Measurements from ENCODE around the gene GALNT5.
A peak's percentile ranks its signal among the peaks of the same experiment; 100 is the strongest.

GALNT5 gene

DNA sequence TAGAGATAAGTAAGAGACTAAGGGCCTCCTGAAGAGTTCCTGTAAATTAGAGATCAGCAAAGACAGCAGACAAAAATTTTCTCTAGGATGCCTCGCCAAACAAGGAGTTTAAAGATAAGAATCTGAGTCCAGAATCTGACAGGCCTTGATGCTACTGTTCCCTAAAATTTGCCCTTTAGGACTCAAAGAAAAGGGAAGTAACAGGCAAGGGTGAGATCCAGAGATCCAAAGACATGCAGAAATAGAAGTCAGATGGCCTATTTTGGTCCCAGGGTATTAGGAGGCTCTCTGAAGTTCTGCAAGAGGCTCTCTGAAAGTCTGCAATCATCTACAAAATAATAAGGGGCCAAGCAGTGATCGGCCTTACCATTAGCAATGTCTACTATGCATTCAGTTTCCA lies 33.0 kb downstream of the GALNT5 start:
- no peak for DNase-seq (ENCODE audit: low spot score)

DNA sequence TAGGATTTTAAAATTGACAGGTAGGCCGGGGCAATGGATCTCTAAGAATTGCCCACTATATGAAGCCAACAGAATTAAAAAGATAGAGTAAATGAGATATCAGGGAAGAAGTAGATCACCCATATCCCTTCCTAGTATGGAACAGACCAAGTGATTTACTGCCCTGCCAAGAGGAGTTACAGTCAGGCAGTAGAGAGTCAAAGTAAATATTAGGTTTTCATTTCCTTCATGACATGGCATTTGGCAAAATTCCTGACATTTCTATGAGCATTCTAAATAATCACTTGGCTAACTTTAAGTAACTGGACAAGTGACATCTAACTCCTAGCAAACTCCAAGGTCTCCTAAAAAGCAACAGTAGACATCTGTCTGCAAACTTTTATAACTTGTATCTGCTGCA lies 33.5 kb downstream of the GALNT5 start:
- DNase-seq (ENCODE audit: low spot score) = no peak

DNA sequence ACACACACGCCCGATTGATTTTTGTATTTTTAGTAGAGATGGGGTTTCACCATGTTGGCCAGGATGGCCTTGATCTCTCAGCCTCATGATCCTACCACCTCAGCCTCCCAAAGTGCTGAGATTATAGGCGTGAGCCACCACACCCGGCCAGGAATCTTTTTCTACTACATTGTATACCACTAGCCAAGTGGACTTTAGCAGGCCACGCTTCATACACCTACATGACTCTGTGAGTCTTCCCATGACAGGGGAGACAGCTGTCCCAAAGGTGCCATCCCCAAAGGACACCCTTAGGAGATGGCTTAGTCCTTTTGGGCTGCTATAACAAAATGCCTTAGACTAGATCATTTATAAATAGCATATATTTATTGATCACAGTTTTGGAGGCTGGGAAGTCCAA lies 35.3 kb downstream of the GALNT5 start:
- no peak for DNase-seq (ENCODE audit: low spot score)

DNA sequence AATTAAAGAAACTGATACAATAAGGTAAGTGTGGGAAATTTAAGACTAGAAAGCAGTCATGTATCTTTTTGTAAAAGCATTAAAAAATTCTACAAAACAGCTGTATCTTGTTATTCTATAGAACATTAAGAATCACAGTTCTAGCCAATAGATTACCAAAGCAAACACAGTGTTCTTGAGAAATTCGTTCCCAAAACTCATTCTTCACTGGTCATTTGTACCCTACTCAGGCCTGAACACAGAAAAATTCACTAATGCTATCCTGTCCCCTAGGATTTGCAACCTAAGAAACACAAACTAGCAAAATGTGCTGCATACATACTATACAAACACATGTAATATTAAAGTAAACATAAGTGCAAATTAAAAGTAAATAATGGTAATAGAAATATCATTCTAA lies 39.0 kb downstream of the GALNT5 start:
- DNase-seq (ENCODE audit: low spot score) = no peak

DNA sequence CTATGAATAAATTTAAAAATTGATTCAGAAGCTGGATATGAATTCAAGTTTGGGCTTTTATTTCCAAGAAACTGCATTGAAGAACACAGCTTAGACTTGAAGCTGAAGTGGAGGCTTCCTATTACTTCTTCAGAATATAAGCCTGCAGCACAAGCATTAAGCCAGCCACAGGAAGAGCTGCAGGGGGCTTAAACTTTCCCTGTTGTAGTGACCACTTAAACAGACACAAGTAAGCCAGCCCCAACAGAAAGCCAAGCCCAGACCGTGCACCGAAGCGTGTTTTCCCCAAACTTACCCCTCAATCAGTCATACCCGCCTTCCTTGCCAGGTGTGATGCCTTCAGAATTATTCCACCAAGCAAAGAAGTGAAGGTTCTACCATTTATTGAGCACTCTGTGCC lies 39.5 kb downstream of the GALNT5 start:
- no peak for DNase-seq (ENCODE audit: low spot score)

DNA sequence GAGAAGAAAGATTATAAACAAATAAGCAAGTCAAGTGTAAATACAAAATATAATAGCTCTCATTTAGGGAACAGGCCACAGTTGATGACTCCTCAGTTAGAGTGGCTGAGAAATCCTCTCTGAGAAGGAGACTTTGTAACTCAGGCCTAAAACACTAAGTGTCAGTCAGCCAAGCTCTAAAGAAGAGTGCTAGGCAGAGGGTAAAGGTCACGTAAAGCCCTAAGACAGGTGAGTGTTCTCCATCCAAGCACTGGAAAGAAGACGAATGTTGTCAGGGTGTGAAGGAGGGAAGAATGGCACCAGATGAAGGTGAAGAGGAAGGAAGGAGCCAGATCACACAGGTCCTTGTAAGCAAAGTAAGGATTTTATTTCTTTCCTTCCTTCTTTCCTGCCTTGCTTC lies 43.8 kb downstream of the GALNT5 start:
- no peak for DNase-seq (ENCODE audit: low spot score)

DNA sequence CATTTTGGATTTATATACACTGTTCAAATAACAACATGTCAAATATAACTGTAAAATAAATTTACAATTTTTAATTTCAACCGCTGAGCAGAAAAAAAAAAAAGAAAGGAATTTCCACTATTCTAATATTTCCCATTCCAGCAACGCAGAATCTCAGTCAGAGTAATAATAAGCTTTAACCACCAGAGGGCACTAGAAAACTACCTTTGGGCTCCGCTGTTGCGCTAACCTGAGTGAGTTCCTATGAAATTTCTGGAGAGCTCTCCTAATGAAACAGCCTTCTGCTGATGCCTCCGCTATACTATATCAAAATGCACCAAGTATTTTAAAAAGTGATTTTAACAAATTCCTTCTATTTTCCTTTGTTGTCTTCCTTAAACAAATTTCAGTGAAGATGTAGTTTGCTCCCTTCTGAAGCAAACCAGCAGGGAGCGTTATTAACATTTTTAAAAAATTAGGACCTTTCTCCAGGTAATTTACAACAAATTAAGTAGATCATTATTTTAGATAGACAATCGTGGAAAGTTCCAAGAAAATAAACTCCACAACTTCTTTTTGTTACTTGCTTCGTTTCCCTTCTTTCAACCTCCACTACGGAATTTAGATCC lies 45.1 kb downstream of the GALNT5 start:
- peak; percentile 76 for DNase-seq (ENCODE audit: low spot score)

DNA sequence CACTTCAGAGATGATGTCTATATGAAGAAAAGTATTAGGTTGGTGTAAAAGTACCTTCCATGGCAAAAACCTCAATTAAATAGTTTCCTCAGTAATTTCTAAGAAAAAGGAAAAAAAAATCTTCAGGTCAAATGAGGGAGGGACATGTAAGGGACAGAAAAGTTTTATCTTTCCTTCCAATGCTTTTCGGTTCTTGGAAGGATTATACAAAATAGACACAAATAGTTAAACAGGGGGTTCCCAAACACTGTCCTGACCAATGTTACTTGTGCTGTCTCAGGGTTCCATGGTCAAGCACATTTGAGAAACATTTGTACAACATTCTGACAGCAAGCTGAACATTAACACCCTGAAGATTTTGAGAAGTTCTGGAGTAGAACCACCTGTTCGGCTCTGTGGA lies 46.1 kb downstream of the GALNT5 start:
- no peak for DNase-seq (ENCODE audit: low spot score)

DNA sequence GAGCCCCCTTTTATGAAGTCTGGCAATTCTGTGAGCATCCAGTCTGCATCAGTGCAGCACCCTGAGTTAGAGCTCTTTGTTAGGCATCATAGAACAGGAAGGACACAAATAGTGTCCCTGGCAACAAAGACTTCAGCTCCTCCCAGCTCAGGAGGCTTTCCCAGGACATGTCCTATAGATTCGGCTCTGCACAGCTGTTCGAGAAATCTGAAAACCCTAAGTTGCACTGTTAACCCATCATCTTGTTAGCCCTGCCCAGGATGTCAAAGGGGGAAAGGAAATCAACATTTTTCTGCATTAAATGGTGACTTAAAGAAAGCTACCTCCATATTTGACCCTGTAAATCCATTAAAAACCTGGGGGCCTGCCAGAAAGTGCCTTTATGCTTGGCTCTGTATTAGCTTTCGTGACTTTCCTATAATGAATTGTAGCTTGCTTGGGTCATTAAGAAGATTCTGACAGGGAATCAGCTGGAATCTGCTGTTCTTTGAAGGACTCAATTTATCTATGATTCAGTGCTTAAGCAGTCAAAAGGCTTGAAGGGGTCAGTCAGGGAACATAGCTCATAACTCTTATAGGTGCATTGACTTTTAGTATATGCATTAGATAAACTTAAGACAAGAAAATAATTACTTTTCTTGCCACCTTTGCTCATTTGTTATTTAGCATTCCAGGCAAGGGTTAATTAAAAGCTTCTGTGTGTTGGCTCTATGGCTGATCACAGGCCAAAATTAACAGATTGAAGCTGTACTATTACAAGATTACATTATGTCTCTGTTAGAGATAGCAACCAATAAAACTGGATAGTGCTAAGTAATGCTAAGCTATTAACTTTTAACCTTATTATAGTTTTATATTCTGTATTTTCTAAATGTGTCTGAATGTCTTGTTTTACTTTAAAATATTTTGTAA lies 47.6 kb downstream of the GALNT5 start:
- no peak for DNase-seq (ENCODE audit: low spot score)

DNA sequence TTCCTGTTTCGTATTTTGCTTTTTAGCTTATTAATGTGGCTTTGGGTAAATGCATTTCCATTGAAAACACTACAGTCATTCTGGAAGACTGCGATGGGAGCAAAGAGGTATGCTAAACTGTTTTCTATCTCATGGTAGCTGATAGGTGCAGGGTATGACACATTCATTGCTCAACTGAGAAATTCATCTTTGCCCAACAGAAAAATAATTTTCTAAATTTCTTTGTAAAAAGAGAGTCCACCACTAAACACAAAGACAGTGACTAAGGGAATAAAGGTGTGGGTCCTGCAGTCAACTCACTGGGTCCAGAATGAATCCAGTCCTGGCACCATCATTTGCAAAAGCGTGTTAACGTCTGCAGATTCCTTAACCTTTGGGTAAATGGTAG lies 48.2 kb downstream of the GALNT5 start:
- no peak for DNase-seq (ENCODE audit: low spot score)

DNA sequence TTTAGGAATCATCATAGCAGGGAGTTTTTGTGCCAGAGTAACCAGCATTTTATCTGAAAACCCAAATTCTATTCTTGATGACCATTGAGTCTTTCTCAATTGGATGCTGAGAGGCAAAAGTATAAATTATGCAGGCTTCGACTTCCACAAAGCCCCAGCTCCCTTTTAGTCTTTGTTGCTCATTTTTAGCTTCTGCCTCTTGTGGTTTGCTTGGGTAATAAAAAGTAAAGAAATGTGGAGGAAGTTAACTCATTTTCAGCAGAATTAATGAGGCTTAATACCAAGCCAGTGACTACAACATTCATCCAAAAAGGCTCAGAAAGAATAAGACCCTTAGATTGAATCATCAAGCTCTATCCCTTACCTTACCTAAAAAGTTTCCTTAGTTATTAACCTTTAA lies 49.5 kb downstream of the GALNT5 start:
- DNase-seq (ENCODE audit: low spot score) = peak; percentile 44

DNA sequence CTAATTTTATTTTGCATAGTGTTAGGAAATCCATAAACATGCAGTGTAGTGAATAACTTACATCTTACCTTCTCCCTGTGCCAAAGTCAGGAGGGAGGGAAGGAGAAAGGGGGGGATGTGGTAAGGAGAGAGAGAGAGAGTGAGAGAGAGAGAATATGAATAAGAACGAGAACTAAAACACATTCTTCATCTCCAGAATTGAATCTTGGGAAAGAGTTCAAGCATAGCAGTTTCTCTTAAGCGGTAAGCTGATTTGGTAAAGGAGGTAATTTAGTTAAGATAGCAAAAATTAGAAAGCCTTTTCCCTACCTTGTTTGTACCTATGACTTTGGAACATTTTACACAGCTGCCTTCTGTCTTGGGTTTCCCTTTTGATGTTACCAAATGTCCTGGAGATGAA lies 52.4 kb downstream of the GALNT5 start:
- peak; percentile 39 for DNase-seq (ENCODE audit: low spot score)

DNA sequence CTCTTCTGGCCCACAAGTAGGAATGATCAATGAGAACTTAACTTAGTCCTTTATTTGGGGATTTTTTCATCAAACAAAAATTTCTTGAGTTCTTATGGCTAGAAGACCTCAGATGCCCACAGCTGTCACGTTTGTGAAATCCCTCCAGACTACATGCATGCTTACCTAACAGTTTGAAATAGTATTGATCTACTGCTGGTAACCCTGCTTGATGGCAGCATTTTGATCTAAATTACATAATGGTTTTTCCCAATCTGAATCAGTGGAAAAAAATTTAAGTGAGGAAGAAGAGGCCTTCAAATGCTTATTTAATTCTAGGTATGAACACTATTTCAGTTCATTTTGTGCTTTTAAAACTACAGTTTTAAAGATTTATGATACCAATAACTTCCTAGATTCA lies 54.2 kb downstream of the GALNT5 start:
- DNase-seq (ENCODE audit: low spot score) = no peak

DNA sequence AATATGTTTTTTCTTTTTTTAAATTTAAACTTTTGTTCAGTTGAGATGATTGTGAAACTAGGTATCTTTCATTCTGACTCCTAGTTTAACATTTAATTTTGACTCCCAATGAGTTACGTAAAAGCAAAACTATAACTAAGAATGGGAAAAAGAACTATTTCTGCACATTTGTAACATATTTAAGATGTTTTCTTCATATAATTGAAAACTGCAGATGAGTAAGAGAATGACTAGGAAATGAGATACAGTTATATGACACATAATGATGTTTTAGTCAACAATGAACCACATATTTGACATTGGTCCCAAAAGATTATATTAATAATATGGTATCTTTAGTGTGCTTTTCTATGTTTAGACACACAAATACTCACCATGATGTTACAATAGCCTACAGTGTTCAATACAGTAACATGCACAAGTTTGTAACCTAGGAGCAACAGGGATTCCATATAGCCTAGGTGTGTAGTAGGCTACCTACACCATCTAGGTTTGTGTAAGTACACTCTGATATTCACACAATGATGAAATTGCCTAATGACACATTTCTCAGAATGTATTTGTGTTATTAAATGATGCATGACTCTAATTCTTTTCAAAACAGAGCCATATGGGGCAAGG lies 55.5 kb downstream of the GALNT5 start:
- DNase-seq (ENCODE audit: low spot score) = peak; percentile 55

DNA sequence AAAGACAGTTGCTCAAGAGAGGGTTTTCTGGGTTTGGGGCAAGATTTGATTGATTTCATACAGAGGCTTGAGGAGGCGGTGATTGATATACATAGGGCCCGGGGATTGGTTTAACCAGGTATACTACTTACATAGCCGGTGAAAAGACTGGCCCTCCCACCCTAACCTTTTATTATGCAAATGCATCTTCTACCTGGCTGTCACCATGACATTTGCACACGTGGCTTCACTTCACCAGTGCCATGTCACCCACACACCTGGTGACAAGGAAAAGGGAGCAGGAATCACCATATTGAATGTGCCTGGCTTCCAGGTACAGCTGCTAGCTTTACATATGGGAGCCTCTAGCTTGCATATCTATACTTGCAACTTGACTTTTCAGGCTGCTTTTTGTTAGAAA lies 58.4 kb downstream of the GALNT5 start:
- no peak for DNase-seq (ENCODE audit: low spot score)

DNA sequence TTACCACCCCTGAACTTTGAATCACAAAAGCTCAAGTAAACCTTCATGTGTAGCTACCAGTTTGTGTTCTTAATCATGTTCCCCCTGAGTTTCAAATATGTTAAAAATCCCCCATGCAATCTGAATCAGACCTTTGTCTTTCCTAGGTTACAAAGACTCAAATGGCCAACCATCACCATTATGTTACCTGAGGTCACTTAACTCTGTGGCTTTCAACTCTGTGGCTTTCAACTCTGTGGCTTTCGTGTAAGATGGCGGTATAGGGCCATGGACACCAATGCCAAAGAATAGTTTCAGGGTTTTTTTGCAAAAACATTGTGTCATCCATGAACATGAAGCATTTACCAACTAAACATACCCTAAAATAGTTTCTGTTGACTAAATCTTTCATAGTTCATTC lies 61.4 kb downstream of the GALNT5 start:
- DNase-seq (ENCODE audit: low spot score) = no peak

DNA sequence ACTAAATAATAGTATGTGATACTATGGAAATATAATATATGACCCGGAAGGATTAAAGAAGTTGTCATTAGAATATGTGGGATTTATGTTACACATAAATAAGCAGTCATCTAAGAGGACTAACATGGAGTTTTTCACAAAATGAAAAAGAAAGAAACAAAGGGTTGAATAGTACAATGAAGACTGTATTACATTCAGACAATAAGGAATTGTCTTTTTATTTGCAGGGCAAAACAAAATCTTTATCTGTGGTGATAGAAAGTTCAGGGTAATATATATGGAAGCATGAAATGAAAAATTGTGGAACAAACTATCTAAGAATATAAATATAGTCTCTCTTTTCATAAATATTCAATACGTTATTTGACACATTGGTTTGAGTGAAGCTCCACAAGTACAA lies 62.3 kb downstream of the GALNT5 start:
- DNase-seq (ENCODE audit: low spot score) = no peak

DNA sequence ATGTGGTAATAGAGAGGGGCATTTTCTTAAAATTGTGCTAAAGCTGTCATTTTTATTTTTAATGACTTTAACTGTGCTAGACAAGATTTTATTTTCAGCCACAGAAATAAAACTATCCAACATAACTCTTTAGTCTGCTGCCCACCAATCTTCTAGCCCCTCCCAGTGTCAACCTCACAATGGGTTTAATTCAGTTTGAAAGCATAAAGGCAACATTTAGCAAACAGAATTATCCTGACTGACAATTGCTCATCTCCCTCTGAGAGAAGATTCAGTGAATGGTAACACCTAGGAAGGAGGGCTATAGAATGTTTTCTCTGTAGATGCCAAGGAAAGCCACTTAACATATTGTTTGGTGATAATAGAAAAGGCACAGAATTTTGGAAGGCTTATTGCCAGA lies 62.9 kb downstream of the GALNT5 start:
- DNase-seq (ENCODE audit: low spot score) = no peak

DNA sequence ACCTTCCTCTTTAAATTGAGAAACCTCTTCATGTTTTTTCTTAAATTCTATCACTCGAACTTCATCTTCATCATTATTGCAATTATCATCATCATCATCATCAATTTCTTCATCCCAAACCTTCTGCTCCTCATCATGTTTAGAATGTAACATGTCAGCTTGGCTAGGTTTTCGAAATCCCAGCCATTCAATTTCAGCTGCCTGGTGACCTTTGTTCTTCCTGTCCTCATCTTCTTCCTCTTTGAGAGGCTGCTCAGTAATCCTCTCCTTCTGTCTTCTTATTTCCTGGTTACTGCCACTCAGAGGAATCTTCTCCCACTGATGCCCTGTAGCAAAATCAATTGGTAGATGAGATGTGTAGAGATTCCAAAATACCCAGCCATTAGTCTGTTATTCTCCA lies 64.0 kb downstream of the GALNT5 start:
- DNase-seq (ENCODE audit: low spot score) = no peak

DNA sequence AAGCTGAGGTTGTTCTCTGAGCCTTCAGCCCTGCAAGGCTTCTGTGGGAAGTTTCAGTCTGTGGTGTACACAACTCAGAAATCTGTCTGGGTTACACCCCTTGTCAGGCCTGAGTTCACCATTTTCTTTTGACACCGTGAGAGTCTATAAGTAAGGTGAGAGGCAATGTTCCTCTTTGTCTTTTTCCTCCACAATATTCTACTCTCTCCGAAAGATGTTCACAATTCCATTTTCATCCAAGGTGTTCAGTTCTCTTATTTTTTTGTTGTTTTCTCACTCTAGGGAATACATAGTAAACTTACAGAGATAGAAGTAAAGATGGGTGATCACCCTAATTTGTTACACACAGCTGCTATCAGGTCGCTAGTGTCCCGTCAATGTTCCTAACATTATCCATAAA lies 64.9 kb downstream of the GALNT5 start:
- DNase-seq (ENCODE audit: low spot score) = no peak

DNA sequence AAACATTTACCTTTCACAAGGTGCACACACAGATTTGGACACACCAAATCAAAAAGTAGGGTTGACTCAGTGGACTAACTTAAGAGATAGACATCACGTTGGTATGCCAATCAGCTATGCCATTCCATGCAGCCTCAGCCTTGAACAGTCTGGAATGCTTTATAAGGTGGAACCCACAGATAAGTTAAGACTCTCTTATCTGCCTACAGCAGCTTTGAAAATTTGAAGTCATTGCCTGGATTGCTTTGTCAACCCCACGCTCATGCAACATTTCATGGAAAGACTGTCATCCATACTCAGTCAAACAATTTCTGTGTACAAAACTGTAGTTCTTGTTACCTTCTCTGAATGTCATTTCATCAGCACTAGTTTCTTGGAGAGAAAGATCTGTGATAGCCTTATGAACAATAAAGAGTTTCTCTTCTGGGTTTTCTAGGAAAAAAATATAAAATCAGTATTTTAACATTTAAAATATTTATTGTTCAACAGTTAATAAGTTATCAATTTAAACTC lies 66.9 kb downstream of the GALNT5 start:
- DNase-seq (ENCODE audit: low spot score) = no peak

DNA sequence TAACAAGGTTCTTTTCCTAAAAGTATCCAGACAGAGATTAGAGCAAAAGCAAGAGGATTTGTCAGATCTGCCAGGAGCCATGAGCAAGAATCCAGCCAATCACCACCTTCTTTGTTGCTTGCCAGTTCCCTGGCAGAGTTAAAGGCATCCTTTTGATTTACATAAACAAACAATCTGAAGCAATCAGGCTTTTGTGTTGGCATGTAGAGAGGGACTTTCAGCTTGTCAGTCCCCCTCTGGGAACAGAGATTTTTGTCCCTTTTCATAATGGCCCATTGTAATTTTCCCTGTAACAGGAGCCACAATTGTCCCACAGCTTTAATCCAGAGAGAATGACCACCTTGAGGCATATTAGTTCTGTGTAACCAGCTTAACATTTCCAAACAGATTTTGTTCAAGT lies 68.3 kb downstream of the GALNT5 start, which contains the start of gene ERMN:
Gene ERMN, minus strand, starts transcription at position 39 of the 400 bp plus-strand sequence. CDS start 182 bp downstream, outside the sequence.
- no peak for DNase-seq (ENCODE audit: low spot score)

DNA sequence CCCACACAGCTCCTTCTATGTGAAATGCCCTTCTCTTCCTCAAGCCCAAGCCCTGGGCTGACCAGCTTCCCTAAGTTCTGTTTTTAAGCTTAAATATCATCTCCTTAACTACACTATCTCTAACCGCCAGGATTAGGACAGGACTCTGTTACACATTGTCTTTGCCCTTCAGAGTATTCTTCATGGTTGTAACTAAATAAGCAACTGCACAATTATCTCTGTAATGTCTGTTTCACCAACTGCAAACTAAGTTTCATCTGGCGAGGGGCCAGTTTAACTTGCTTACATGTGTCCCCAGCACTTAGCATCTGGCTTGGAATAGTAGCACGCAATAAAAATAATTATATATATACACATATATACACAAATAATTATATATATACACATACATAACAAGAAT lies 69.2 kb downstream of the GALNT5 start:
- DNase-seq (ENCODE audit: low spot score) = no peak
